GM04504 (cell line): Measurements from ENCODE around the gene TTBK2.
"Not testable (repeated sequence)": the region's sequence is repeated elsewhere in the genome, so short reads cannot be mapped to it uniquely, and the experiment has no call there.

Experiments used
- DNase-seq: peaks from one replicate; pipeline ENCODE4 v3.0.0-alpha.2; 2012; ENCODE audit warnings: low read depth

The TTBK2 gene

DNA sequence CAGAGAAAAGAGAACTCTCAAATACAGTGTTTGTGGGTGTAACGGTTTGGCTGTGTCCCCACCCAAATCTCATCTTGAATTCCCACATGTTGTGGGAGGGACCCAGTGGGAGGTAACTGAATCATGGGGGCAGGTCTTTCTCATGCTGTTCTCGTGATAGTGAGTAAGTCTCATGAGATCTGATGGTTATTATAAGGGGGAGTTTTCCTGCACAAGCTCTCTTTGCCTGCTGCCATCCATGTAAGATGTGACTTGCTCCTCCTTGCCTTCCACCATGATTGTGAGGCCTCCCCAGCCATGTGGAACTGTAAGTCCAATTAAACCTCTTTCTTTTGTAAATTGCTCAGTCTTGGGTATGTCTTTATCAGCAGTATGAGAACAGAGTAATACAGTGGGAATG, 158.8 kb downstream of the TTBK2 start:
- not testable (repeated sequence) for DNase-seq

DNA sequence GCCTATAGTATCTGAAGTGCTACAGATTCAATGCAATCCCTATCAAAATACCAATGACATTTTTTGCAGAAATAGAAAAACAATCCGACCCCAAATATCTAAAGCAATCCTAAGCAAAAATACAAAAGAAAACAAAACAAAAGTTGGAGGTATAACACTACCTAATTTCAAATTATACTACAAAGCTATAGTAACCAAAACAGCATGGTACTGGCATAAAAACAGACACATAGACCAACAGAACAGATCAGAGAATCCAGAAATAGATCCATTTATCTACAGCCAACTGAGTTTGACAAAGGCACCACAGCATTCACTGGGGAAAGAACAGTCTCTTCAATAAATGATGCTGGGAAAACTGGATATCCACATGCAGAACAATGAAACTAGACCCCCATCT, 159.8 kb downstream of the TTBK2 start:
- no peak for DNase-seq

DNA sequence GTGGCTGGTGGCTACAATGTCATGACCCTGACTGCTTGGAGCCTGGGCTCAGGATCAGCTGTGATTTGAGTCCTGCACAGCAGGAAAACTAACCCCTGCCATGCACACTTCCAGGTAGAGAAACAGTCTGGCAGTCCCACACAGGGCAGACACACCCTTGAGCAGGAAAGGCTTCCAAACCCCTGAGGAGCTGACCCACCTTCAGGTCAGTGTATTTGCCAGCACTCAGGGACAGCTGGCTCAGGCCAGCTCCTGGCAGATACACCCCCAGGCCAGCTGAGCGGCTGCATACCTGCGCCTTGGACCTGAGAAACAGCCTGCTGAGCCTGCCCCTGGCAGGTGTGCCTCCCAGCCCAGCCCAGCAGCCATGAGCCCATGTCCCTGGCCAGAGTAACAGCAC, 161.5 kb downstream of the TTBK2 start:
- DNase-seq: no peak

DNA sequence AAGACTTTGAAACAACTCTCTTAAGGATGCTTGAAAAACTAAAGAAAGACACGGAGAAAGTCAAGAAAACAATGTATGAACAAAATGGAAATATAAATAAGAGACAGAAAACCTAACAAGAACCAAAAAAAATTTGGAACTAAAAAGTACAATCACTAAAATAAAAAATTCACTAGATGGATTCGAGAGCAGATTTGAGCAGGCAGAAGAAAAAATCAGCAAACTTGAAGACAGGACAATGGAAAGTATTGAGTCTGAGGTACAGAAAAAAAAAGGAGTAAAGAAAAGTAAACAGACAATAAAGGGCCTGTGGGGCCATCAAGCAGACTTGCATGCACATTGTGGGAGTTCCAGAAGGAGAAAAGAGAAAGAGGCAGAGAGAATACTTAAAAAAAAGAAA, 170.3 kb downstream of the TTBK2 start:
- DNase-seq: no peak

DNA sequence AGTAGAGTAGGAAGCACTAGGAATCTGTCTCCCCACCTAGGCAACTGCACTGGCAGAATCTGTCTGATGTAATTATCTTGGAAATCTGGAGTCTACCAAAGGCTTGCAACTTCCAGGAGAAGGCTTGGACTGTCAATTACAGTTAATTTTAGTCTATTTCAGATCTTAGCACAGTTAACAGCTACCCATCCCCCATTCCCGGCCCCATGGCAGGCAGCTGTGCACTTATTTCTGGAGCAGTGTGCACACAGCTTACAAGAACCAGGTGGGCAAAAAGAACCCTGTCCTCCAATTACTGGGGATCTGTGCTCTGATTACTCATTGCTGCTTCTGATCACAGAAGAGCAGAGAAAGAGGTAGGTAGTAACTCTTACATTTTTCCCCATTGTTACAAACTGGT, 171.3 kb downstream of the TTBK2 start:
- no peak for DNase-seq

DNA sequence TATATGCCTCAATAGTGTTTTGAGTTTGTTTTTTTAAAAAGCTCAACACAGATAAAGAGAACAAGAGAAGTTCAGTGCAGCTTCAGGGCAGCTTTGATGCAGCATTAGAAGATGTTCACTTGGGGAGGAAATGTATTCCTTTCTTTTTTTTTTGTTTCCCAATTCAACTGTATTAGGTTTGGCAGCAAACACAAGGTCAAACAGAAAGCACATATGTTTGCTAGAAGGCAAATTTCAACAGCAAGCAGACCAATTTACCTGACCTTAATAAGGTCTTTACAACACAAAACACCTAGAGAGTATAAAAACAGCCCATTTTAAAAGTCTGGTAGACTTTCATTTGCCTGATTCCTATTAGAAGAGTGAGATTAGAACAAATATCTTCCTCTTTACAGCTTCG, 176.4 kb downstream of the TTBK2 start:
- DNase-seq: no peak

DNA sequence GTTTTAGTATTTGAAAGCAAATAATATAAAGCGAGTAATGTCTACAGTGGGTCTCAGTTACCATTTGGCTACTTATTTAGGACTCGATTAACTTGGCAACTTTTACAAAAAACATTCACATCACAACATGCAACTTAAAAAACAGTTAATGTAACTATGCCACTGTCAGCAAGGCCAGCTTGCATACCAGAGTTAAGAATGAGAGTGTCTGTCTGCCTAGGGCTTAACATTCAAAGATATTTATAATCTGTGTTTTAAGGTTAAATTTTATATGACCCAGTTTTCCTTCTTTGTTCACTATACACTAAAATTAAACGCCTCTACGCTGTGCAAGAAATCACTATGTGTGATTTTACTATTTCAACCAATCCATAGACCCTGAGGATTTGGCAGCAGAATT, 178.4 kb downstream of the TTBK2 start:
- DNase-seq: no peak

DNA sequence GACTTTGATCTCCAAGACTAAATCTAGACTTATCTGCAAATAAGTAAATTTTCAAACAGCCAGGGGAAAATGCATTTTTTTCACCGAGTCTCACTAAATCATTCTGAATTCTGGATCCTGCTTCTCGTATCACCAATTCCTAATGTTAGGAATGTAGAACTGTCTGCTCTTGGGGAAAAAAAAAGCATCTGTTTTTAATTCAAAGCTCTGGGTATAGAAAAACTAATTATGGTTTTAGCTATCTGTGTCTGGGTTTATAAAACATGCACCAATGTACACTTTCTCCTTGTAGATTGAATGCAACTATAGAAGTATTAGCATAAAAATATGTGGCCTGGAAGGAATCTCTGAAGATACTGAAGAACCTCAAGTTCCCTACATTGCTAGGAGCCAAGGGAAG, 178.9 kb downstream of the TTBK2 start:
- no peak for DNase-seq

DNA sequence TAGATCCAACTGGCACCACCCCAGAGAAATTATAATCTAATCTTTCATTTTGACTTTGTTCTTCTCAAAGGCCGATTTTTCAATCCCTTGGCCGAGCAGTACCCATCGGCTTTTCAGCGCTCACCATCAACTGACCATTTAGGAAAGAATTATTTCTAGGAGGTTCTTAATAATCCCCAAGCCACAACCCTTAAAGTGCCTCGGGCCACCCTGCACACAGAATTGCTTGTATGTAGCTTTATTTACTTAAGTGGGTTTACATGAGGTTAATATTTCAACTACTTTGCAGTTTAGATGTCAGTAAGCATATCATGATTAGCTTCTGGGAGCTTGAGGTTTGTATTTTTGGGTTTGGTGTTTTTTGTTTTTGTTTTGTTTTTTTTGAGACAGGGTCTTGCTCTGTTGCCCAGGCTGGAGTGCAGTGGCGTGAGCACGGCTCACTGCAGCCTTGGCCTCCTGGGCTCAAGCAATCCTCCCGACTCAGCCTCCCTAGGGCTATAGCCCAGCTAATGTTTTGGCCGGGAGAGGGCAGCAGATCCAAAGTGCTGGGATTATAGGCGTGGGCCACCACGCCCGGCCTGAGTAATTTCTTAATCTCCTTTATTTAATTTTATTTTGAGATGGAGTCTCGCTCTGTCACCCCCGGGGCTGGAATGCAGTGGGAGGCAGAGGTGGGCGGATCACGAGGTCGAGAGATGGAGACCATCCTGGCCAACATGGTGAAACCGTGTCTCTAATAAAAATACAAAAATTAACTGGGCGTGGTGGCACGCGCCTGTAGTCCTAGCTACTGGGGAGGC, 182.8 kb downstream of the TTBK2 start:
- DNase-seq: no peak

DNA sequence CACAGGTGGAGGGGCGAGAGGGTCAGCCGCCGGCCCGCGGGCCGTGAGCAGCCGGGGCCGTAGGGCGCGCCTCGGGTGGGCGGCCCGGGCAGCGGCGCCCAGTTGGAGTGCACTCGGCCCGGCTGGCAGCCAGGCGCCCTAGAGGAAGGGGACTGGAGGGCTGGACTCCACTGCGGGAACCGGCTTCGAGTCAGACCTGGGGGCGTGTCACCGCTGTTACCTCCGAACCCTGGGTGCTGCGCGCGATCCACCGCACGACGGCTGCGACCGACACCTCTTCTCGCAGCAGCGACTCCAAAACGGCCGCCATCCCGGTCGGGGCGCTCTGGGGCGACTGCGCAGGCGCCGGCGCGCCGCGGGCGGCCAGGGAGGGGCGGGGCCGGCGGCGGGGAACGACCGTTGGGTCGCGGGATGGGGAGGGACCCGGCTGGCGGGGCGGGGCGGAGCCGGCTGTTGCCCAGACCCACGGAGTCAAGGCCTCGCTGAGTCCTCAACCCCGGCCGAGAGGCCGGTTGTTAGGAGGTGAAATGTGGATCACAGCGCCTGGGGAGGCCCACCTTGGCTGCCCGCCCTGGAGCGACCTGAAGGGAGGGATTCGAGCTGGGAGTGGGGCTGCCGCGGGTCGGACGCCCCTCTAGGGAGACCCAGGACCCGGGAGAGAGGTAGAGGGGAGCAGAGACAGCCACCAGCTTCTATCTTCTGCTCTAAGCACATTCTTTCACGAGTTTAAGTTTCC, 183.6 kb downstream of the TTBK2 start, which contains the start of gene CDAN1:
Gene CDAN1 (minus strand): TSS at position 336 of the 736 bp plus-strand sequence. CDS start 26 bp downstream, at position 310.
- peak; percentile 70 for DNase-seq

DNA sequence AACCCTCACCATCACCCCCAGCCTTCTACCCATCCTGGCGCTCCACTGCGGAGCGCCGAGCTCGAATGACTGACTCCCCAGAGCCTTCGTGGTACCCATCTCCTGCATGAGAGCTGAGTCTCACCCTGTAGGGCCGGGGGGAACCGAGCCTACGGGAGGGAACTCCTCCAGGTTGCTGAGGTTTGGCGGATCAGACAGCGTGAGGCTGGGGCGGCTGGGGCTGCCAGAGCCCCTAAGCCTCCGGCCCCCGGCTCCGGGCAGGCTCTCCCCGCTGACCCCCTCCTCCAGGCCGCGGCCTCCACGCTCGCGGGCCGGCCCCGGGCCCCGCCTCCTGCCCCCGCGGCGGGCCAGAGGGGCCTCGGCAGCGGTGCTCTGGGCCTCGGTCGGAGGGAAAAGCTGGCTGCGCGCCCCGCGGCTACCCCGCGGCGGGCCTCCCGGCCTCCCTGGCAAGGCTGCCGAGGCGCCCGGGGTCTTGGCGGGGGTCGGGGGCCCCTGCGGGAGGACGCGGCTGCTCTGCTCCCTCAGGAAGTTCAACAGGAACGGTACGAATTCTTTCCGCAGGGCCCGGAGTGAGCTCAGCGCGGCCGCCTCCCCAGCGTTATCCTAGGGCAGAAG, 184.3 kb downstream of the TTBK2 start:
- no peak for DNase-seq

DNA sequence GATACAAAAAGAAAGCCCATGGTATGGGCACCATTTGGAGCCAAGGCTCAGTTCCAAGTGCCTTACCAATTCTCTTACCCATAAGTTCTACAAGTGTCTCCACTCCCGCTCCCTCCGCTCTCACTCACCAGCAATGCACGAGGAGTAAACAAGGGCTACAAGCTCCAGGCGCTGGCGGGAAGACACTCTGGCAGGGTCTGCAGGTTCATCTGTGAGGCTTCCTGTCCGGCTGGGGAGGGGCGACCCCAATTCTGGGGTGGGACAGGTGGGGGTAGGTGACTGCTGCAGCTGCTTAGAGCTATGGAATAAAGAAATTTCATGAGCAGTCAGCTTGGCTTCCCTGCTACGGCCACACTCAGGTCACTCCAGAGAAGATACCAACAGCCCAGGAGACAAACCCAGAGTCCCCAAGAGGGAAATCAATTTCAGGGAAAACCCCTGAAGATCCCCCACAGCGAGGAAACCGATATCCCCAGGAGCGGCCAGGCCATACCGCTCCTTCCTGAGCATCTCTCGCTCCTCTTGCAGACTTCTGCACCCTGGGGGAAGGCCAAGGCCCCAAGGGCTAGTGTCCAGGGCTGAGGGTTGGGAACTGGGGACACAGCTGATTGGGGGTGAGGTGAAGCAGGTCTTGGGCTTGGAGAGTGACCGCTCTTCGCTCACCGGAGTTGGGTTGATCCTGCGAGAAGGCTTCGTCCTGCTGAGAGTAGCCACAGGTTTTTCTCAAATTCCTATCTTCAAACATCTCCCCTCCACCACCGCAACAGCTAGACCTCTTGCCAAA, 185.0 kb downstream of the TTBK2 start:
- DNase-seq: no peak

DNA sequence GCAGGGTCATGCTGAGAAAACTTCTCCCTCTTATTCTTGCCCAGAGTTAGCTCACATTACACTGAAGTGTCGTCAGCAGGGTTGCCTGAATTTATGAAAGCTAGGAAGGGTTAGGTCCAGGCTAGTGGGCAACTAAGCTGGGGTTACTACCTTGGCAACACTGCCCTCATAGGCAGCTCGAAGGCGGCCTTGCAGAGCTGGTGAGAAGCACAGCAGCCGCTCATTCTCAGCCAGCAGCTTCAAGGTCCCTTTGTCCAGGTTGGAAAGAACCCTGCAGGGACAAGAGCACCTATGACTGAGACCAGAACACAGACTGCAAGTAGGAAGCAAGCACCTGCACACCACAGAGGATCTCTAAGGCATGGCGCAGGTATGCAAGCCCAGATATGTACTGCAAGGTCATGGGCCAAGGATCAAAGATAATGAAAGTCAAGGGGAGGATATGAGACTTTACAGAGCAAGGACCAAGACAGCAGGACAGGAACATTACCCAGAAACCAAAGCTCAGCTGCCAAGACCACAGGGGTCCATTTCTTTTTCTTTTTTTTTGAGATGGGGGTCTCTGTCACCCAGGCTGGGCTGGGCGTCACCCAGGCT, 186.4 kb downstream of the TTBK2 start:
- no peak for DNase-seq

DNA sequence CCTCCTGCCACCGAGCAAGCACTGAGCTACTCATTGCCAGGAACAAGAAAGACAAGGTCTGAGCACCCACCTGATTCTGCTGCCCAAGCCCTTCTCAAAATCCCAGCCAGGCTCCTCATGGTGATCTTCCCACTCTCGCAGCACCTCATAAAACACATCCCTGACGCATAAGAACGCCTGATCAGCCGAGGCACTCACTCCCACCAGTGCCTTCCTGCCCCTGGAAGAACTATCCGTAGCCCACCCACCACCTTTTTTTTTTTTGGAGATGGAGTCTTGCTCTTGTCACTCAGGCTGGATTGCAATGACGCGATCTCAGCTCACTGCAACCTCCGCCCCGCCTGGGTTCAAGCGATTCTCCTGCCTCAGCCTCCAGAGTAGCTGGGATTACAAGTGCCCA, 187.6 kb downstream of the TTBK2 start:
- DNase-seq: no peak

DNA sequence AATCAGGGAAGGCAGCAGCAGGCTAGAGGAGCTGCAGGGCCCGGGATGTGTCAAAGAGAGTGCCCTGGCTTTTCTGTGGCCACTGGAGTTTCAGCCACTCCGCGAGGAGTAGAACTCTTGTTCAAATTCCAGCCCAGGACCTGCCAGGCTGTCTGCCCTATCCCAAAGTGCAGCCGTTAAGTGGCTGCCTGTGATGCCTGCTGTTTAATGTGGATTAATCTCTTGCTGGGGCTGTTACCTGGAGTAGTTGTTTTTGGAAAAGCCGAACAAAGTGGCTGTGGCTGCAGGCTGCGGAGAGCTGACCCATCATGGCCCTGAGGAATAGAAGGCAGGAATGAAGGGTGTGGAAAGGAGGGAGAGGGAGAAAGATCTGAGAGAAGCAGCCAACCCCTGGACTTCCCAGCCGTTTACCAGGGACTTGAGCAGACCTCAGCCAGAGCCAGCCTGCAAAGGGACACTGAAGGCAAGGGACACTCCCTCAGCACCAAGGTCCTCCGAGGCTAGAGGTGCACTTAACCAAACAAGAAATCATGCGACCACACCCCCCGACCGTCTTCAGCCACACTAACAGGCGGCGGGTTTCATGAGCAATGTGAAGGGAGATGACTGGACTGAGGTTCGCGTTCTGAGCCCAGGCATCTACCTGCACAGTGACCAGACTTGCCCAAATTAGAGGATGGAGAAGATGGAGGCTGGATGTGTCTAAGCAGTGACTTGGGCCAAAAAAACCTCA, 188.3 kb downstream of the TTBK2 start:
- no peak for DNase-seq

DNA sequence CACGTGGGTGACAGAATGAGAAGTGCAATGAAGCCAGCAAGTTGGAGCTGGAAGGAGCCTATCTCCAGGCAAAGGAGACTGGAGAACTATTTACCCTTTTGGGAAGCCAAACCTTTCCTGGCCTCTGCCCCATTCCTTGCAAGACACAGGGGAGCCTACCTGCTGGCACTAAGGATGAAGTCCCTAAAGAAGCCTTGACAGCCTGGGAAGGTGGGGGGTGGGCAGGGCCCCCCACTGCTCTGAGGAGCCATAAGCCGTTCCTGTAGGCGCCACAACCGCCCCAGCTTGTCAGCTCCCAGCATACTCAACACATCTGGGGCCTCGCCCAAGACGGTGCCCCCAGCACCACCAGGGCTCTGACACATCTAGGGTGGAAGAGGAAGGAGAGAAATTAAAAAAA, 189.1 kb downstream of the TTBK2 start:
- no peak for DNase-seq

DNA sequence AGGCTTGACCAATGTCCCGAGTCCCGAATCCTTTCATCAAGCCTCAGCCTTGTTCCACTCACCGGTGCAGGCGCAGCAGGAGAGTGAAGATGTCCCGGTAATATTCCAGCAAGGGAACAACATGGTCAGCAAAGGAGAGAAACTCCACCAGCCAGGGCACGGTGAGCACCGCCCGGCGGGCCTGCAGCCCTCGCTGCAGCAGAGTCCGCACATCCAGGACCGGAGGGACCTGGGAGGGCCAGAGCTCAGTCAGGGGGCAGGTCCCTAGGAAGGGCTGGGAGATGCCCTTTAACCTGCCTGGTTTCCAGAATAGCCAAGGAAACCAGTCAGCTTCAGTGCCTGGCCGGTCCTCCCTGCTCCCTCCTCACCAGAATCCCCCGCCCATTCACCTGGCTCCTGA, 190.0 kb downstream of the TTBK2 start:
- DNase-seq: no peak

DNA sequence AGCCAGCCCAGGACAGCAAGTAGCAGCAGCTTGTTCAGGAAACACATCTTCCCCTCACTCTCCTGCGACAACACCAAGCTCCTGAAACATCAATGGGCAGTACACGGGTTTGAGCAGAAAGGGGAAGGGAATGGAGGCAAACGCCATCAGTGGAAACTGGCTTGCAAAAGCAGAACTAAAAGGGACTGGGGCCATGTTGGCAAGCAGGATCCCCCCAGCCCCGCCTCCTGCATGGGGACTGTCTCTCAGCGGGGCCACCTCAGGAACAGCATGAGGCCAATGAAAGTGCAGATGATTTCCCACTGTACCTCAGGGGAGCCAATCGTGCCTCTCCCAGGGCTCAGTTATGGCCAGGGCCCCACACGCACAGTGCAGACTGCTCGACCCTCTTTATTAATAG, 190.4 kb downstream of the TTBK2 start:
- DNase-seq: no peak

DNA sequence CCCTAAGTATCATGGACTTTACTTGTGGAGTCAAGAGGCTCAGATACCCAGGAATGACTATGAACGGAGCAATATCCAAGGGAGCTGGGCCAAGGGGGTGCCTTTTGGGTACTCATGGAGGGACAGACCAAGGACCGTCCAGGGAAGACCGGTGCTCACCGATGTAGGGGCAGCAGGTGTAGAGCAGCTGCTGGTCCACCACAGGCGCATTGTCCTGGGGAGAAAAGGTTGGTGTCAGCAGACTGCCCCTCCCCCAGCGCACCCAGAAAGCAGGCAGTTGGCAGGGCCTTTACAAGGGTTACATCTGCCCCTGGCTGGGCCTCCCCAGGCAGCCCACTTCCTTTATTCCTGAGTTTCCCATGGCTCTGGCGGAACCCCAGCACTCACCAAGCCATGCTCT, 191.2 kb downstream of the TTBK2 start:
- DNase-seq: no peak

DNA sequence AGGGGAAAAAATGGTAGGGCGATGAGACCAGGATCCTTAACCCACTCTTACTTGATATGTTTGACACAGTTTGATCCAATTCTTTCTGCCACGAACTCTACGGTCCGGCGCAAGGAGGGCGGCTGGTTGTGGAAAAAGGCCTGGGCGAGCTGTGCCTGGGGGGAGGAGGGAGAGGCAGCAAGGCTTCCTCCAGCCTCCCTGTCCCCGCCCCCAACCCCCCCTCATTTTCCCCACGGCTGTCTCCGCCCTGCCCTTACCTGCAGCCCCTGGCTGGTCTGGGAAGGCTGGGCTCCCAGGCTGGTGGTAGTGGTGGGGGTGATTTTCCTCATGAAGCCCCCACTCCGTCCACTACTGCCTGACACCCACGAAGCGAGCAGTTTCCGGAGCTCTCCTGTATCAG, 191.6 kb downstream of the TTBK2 start:
- no peak for DNase-seq

DNA sequence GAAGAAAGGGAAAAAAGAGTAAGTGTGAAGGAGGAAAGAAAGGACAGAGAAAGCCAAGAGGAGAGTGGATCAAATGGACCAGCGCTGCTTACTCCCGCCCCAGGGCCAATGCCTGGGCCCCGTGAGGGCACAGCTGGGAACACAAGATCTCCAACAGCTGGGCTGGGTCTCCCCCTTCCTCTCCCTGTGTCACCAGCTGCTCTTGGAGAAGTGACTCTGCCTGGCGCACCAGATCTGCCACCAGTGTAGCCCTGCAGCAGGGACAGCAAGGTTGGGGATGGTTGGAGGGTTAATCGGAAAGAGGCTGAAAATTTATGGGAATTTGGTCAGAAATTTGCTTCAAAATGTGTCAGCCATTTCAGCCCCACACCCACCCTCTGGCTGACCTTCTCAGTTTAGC, 192.0 kb downstream of the TTBK2 start:
- DNase-seq: no peak
